GM23248 (cell line): ENCODE data around the gene FOXRED2. TPM values are rescaled to one million over a fixed set of nuclear protein-coding genes. Genes with fewer than 3 reads are reported as not detected.

Experiments
- DNase-seq: peaks from one replicate; pipeline ENCODE4 v3.0.0-alpha.2; 2015
- H2AFZ ChIP-seq: fragments of 200-600 bp; sonication (generic); 2 replicates; pipeline ENCODE4 v1.6.1; 2016; ENCODE audit warnings: antibody characterized with exemption
- H3F3A ChIP-seq: fragments of 200-600 bp; sonication (generic); 2 replicates; pipeline ENCODE4 v1.6.1; 2016; ENCODE audit warnings: mild to moderate bottlenecking, antibody characterized with exemption, mixed run types; ENCODE audit not compliant: insufficient read depth
- H3K27ac ChIP-seq: fragments of 200-600 bp; sonication (generic); 2 replicates; pipeline ENCODE4 v1.5.1; 2016; ENCODE audit warnings: mild to moderate bottlenecking
- H3K27me3 ChIP-seq: fragments of 200-600 bp; sonication (generic); replicated peaks from 2 replicates; pipeline ENCODE4 v1.6.1; 2016; ENCODE audit warnings: mild to moderate bottlenecking; ENCODE audit not compliant: insufficient read depth
- H3K36me3 ChIP-seq: fragments of 200-600 bp; sonication (generic); 2 replicates; pipeline ENCODE4 v1.6.1; 2016; ENCODE audit warnings: low read depth, mild to moderate bottlenecking
- H3K4me1 ChIP-seq: fragments of 200-600 bp; sonication (generic); 2 replicates; pipeline ENCODE4 v1.6.1; 2016; ENCODE audit warnings: mild to moderate bottlenecking; ENCODE audit not compliant: insufficient read depth
- H3K4me2 ChIP-seq: fragments of 200-600 bp; sonication (generic); one replicate; pipeline ENCODE4 v1.6.1; 2016; ENCODE audit warnings: mild to moderate bottlenecking; ENCODE audit not compliant: unreplicated experiment
- H3K4me3 ChIP-seq: fragments of 200-600 bp; sonication (generic); 2 replicates; pipeline ENCODE4 v1.5.1; 2016; ENCODE audit warnings: mild to moderate bottlenecking
- H3K79me2 ChIP-seq: fragments of 200-600 bp; sonication (generic); 2 replicates; pipeline ENCODE4 v1.6.1; 2016; ENCODE audit warnings: mild to moderate bottlenecking; ENCODE audit not compliant: insufficient read depth
- H3K9ac ChIP-seq: fragments of 200-600 bp; sonication (generic); 2 replicates; pipeline ENCODE4 v1.6.1; 2016; ENCODE audit warnings: mild to moderate bottlenecking
- H3K9me2 ChIP-seq: fragments of 200-600 bp; sonication (generic); 2 replicates; pipeline ENCODE4 v1.6.1; 2016; ENCODE audit warnings: mixed run types, mild to moderate bottlenecking, moderate library complexity; ENCODE audit not compliant: insufficient read depth
- H3K9me3 ChIP-seq: fragments of 200-600 bp; sonication (generic); one replicate; pipeline ENCODE4 v1.6.1; 2017; ENCODE audit warnings: low read depth
- H4K20me1 ChIP-seq: fragments of 200-600 bp; sonication (generic); 2 replicates; pipeline ENCODE4 v1.6.0; 2016; ENCODE audit not compliant: insufficient read depth
- EZH2 ChIP-seq: fragments of 200-600 bp; sonication (generic); IDR thresholded peaks from 2 replicates; pipeline ENCODE4 v1.6.1; 2018; ENCODE audit warnings: antibody characterized with exemption, mild to moderate bottlenecking; ENCODE audit not compliant: insufficient read depth, poor library complexity, severe bottlenecking
- EZH2phosphoT487 ChIP-seq: fragments of 200-600 bp; sonication (generic); IDR thresholded peaks from 2 replicates; pipeline ENCODE4 v1.6.1; 2018; ENCODE audit warnings: antibody characterized with exemption, moderate library complexity, mild to moderate bottlenecking, low read depth; ENCODE audit not compliant: insufficient read depth
- WGBS, 2 experiments: methylation state at CpG; one replicate each; pipeline ENCODE4 v1.1.6; 2015 to 2017; ENCODE audit warnings: low lambda C conversion rate in 2 of 2, low coverage in 1 of 2; ENCODE audit errors: missing lambda C conversion rate in 2 of 2; 5-methylcytosine and 5-hydroxymethylcytosine counted together
- in situ Hi-C: fragments of 300-500 bp; cut with MboI; formaldehyde crosslinking; loops from 2 replicates; pipeline ENCODE4 v1.15.0; 2020
- polyA plus RNA-seq: library from polyadenylated mRNA; unstranded; fragments of >200 nt; fragmentation: Nextera tagmentation; extraction: Ambion mirVana; gene quantifications from 2 replicates; pipeline ENCODE4 v1.2.1, GENCODE V29; 2016
- total RNA-seq: library from RNA; depleted of rRNA; stranded (reverse); fragments of >200 nt; shearing (Covaris generic); gene quantifications from 2 replicates; pipeline ENCODE4 v1.2.3, GENCODE V29; 2014

The FOXRED2 gene
- total and polyA plus RNA-seq, 2 experiments from 2014 or later = 4.2 to 5.0 TPM

GRCh38 chr22:36492109-36492508 is 14.7 kb downstream of the FOXRED2 start:
- Histone ChIP-seq H3K4me2 (no peak overlapping the region), H3K4me3 (no peak overlapping the region), H3K79me2 (no peaks in the 10 kb centered on the region), H3K27ac (no peak overlapping the region), H3K9ac (no peak overlapping the region), H3F3A (no peaks in the 10 kb centered on the region), H3K27me3 (no peaks in the 10 kb centered on the region), H3K9me2 (no peaks in the 10 kb centered on the region), H3K9me3 (no peaks in the 10 kb centered on the region), H3K4me1 (no peaks in the 10 kb centered on the region), H4K20me1 (no peaks in the 10 kb centered on the region), H3K36me3 (no peaks in the 10 kb centered on the region), H2AFZ (no peak overlapping the region)
- no peak for DNase-seq
- in situ Hi-C loops = loop anchor here (25.0 kb wide), 1 partner anchor 305 kb away; no protein-coding TSS in a partner anchor
- TF ChIP-seq EZH2phosphoT487 = no peak
- no peak for TF ChIP-seq EZH2
- 87 to 93% methylated on average over 5 of the region's 5 CpGs for WGBS, 2 experiments

- Histone ChIP-seq H3K9ac (no peak overlapping the region), H3K4me3 (no peak overlapping the region), H3K27me3 (no peaks in the 10 kb centered on the region), H3K4me2 (no peak overlapping the region), H3K36me3 (no peaks in the 10 kb centered on the region), H3K27ac (no peak overlapping the region), H3K9me2 (no peaks in the 10 kb centered on the region), H3K79me2 (no peaks in the 10 kb centered on the region), H3K9me3 (no peaks in the 10 kb centered on the region), H3F3A (no peaks in the 10 kb centered on the region), H2AFZ (no peak overlapping the region), H4K20me1 (no peaks in the 10 kb centered on the region), H3K4me1 (no peaks in the 10 kb centered on the region)
- WGBS, 2 experiments = 95 to 98% methylated on average over 7 of the region's 7 CpGs
- TF ChIP-seq EZH2phosphoT487 (no peak), EZH2 (no peak)
- DNase-seq = no peak
- in situ Hi-C loops = loop anchor here (25.0 kb wide), 1 partner anchor 304 kb away; no protein-coding TSS in a partner anchor
Observed at GRCh38 chr22:36491155-36491554, 15.7 kb downstream of the FOXRED2 start.

DNA sequence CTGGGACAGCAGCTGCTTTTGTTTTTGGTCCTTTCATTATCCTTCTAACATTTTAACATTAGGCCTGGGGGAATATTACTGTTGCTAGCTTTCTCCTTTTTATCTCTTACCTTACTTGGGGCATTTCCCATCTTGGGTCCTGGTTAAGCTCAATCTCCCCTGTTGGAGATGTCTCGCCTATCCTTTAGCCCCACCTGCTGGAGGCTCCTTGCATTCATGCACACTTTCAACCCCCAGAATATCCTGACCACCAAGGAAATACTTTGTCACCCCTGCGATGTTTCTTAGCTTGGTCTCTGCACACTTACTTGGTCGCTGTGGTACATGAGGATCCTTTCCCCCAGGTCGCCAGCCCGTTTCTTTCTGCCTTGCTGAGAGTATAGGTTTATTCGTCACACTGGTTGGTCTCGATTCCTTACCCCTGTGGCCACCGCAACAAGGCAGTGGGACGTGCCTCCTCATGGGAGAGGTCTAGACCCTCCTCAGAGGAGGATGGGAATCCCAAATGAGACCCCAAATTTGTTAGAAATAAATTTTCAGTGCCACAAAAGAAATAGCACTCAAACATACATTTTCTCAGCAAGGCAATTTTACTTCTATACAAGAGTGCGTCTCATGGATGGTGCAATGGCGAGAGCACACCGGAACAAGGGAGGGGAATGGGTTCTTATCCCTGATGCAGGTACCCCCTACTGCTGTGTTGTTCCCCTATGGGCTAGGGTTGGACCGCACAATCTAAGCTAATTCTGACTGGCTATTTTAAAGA is 20.0 kb downstream of the FOXRED2 start:
- no peaks in the 10 kb centered on the region for H3K9me3 ChIP-seq
- no peak overlapping the region for H3K27ac ChIP-seq
- H3K79me2 ChIP-seq = no peaks in the 10 kb centered on the region
- no peak overlapping the region for H3K9ac ChIP-seq
- no peak overlapping the region for H2AFZ ChIP-seq
- no peaks in the 10 kb centered on the region for H3K9me2 ChIP-seq
- in situ Hi-C loops = loop anchor here (25.0 kb wide), 1 partner anchor 300 kb away; no protein-coding TSS in a partner anchor
- H3K4me3 ChIP-seq = no peak overlapping the region
- WGBS, 2 experiments = 87 to 88% methylated on average over 13 of the region's 13 CpGs
- TF ChIP-seq EZH2 = no peak
- no peak for TF ChIP-seq EZH2phosphoT487
- no peaks in the 10 kb centered on the region for H3K27me3 ChIP-seq
- peaks cover 4% of the 10 kb centered on the region; the same call in 1 of the 2 replicates for H3K4me1 ChIP-seq
- H3K4me2 ChIP-seq = no peak overlapping the region
- no peaks in the 10 kb centered on the region for H4K20me1 ChIP-seq
- peak; percentile 62 for DNase-seq
- H3F3A ChIP-seq = no peaks in the 10 kb centered on the region
- H3K36me3 ChIP-seq = no peaks in the 10 kb centered on the region

- peak; percentile 99 for DNase-seq
- no peaks in the 10 kb centered on the region for H3K27me3 ChIP-seq
- H3K9me3 ChIP-seq = no peaks in the 10 kb centered on the region
- peaks cover 15% of the 10 kb centered on the region for H3K4me1 ChIP-seq
- in situ Hi-C loops = loop anchor here (25.0 kb wide), 1 partner anchor 294 kb away; no protein-coding TSS in a partner anchor
- no peaks in the 10 kb centered on the region for H3F3A ChIP-seq
- TF ChIP-seq EZH2phosphoT487 (no peak), EZH2 (no peak)
- peak within 1 kb of the TSS; percentile 99 for H3K27ac ChIP-seq
- H3K4me3 ChIP-seq = peak within 1 kb of the TSS; percentile 85
- H3K36me3 ChIP-seq = no peaks in the 10 kb centered on the region; the same call in 1 of the 2 replicates
- peak within 1 kb of the TSS; percentile 89 for H3K4me2 ChIP-seq
- H3K79me2 ChIP-seq = peaks cover 41% of the 10 kb centered on the region
- no peaks in the 10 kb centered on the region for H4K20me1 ChIP-seq
- H3K9ac ChIP-seq = peak within 1 kb of the TSS; percentile 98
- peak within 1 kb of the TSS; percentile 93 for H2AFZ ChIP-seq
- no peaks in the 10 kb centered on the region for H3K9me2 ChIP-seq
- WGBS, 2 experiments = 0 to 1% methylated on average over 53 to 62 of the region's 62 CpGs
Observed at GRCh38 chr22:36481393-36482168, 25.3 kb downstream of the FOXRED2 start, which contains the start of gene TXN2. TSS of gene TXN2 (minus strand) at chr22:36481640. CDS start at chr22:36480837, 803 bp downstream.
